Body of pancreas (tissue), 4 donors: Measurements from ENCODE around the gene MYLK4. TPM values are rescaled to one million over a fixed set of nuclear protein-coding genes. Genes with fewer than 3 reads are reported as not detected.

ENCODE experiments used
- ATAC-seq: fragments of 150-250 bp; one replicate; pipeline ENCODE4 v1.9.1; 2016
- DNase-seq, 4 donors: peaks; one replicate each; pipeline ENCODE4 v3.0.0-alpha.2; 2019
- H3K27ac ChIP-seq, 4 donors: fragments of 200-600 bp; sonication (generic); 1 replicate in 3 of 4; 2 replicates in 1 of 4; pipeline versions ENCODE4 v1.5.1 to v1.6.1; 2016 to 2019; ENCODE audit warnings: mild to moderate bottlenecking in 1 of 4, mixed read lengths in 1 of 4, moderate library complexity in 1 of 4
- H3K27me3 ChIP-seq, 2 donors: fragments of 200-600 bp; sonication (generic); one replicate each; pipeline ENCODE4 v1.6.0; 2016; ENCODE audit warnings: mild to moderate bottlenecking in 1 of 2
- H3K36me3 ChIP-seq, 2 donors: fragments of 200-600 bp; sonication (generic); replicated peaks in 1 of 2; 2 replicates each; pipeline ENCODE4 v1.5.1; 2016; ENCODE audit warnings: low read depth in 2 of 2; ENCODE audit not compliant: insufficient read depth in 1 of 2
- H3K4me1 ChIP-seq: fragments of 200-600 bp; sonication (generic); one replicate; pipeline ENCODE4 v1.6.0; 2016
- H3K4me3 ChIP-seq, 2 donors: fragments of 200-600 bp; sonication (generic); 1 replicate in 1 of 2; 2 replicates in 1 of 2; pipeline ENCODE4 v1.5.1; 2016 to 2019
- H3K9me3 ChIP-seq, 3 donors: fragments of 200-600 bp; sonication (generic); 1 replicate in 2 of 3; 2 replicates in 1 of 3; pipeline ENCODE4 v1.5.1; 2016
- CTCF ChIP-seq, 7 experiments: fragments of 450-650 bp in 4 of 7; fragments of 200-600 bp in 3 of 7; sonication (generic) in 3 of 7; IDR thresholded peaks; one replicate each; pipeline ENCODE4 v1.5.1; 2016 to 2019; ENCODE audit warnings: antibody characterized with exemption in 7 of 7
- POLR2A ChIP-seq, 3 donors: fragments of 450-650 bp; IDR thresholded peaks; one replicate each; pipeline ENCODE4 v1.6.1; 2016; ENCODE audit warnings: antibody characterized with exemption in 3 of 3, mild to moderate bottlenecking in 2 of 3
- WGBS, 2 donors: methylation state at CpG; one replicate each; pipeline ENCODE4 v1.1.5; 2017; 5-methylcytosine and 5-hydroxymethylcytosine counted together
- intact Hi-C: fragments of 100-400 bp; cut with DNase I; formaldehyde crosslinking; loops from one replicate; pipeline ENCODE4 v1.15.1; 2023
- total RNA-seq, 2 donors: library from RNA; depleted of rRNA; stranded (reverse); fragments of >200 nt; gene quantifications; one replicate each; pipeline ENCODE4 v1.1.0, GENCODE V29; 2016

Gene MYLK4
- total RNA-seq, 2 donors from 2014 or later: 0.26 to 0.33 TPM

- Histone ChIP-seq H3K4me3 (no peak overlapping the region), H3K9me3 (peaks cover 0 to 6% (median 0%) of the 10 kb centered on the region in 3 donors), H3K27ac (no peak overlapping the region), H3K4me1 (no peaks in the 10 kb centered on the region), H3K36me3 (no peaks in the 10 kb centered on the region), H3K27me3 (no peaks in the 10 kb centered on the region)
- no peak for ATAC-seq
- 70 to 76% methylated on average over 5 of the region's 5 CpGs for WGBS, 2 donors
- no peak for DNase-seq
- intact Hi-C loops: no loop called here
- no peak for TF ChIP-seq POLR2A (IDR thresholded peaks at IDR 0.05)
- TF ChIP-seq CTCF (IDR thresholded peaks at IDR 0.05): no peak
Observed at GRCh38 chr6:2715737-2716136, 35.0 kb downstream of the MYLK4 start.

- no peaks in the 10 kb centered on the region for H3K27me3 ChIP-seq
- WGBS, 2 donors: 79 to 85% methylated on average over 7 of the region's 7 CpGs
- H3K4me1 ChIP-seq: no peaks in the 10 kb centered on the region
- no peak overlapping the region for H3K4me3 ChIP-seq
- DNase-seq: no peak
- peaks cover 0 to 12% (median 0%) of the 10 kb centered on the region in 3 donors for H3K9me3 ChIP-seq
- TF ChIP-seq POLR2A (IDR thresholded peaks at IDR 0.05) (no peak), CTCF (IDR thresholded peaks at IDR 0.05) (no peak)
- peak; percentile 33 for ATAC-seq
- no peaks in the 10 kb centered on the region for H3K36me3 ChIP-seq
- intact Hi-C loops: no loop called here
- H3K27ac ChIP-seq: no peak overlapping the region
Observed at GRCh38 chr6:2714111-2714895, 36.4 kb downstream of the MYLK4 start.

GRCh38 chr6:2713473-2714110 is 37.1 kb downstream of the MYLK4 start:
- intact Hi-C loops: no loop called here
- Histone ChIP-seq H3K4me3 (no peak overlapping the region), H3K4me1 (no peaks in the 10 kb centered on the region), H3K27me3 (no peaks in the 10 kb centered on the region), H3K27ac (no peak overlapping the region), H3K36me3 (no peaks in the 10 kb centered on the region), H3K9me3 (peaks cover 0 to 12% (median 0%) of the 10 kb centered on the region in 3 donors)
- 94 to 95% methylated on average over 8 of the region's 8 CpGs for WGBS, 2 donors
- ATAC-seq (no peak), DNase-seq (no peak)
- TF ChIP-seq POLR2A (IDR thresholded peaks at IDR 0.05) (no peak), CTCF (IDR thresholded peaks at IDR 0.05) (no peak)

GRCh38 chr6:2712102-2712501 is 38.6 kb downstream of the MYLK4 start:
- H3K36me3 ChIP-seq: no peaks in the 10 kb centered on the region
- WGBS, 2 donors: 92% methylated on average over 5 of the region's 5 CpGs
- peaks cover 0 to 12% (median 0%) of the 10 kb centered on the region in 3 donors for H3K9me3 ChIP-seq
- H3K27ac ChIP-seq: no peak overlapping the region
- no peak for TF ChIP-seq CTCF (IDR thresholded peaks at IDR 0.05)
- no peak for TF ChIP-seq POLR2A (IDR thresholded peaks at IDR 0.05)
- no peak overlapping the region for H3K4me3 ChIP-seq
- no peaks in the 10 kb centered on the region for H3K4me1 ChIP-seq
- no peak for ATAC-seq
- intact Hi-C loops: no loop called here
- H3K27me3 ChIP-seq: no peaks in the 10 kb centered on the region
- no peak for DNase-seq
